GM19240 (cell line): ENCODE data around the gene C22orf39.
"Not testable (repeated sequence)": the region's sequence is repeated elsewhere in the genome, so short reads cannot be mapped to it uniquely, and the experiment has no call there.

ENCODE experiments used
- DNase-seq: peaks from one replicate; pipeline ENCODE4 v3.0.0; 2011; ENCODE audit warnings: low spot score; ENCODE audit not compliant: insufficient read length

Gene C22orf39

GRCh38 chr22:19454156-19454555 is 6.6 kb upstream of the C22orf39 start:
- no peak for DNase-seq

DNA sequence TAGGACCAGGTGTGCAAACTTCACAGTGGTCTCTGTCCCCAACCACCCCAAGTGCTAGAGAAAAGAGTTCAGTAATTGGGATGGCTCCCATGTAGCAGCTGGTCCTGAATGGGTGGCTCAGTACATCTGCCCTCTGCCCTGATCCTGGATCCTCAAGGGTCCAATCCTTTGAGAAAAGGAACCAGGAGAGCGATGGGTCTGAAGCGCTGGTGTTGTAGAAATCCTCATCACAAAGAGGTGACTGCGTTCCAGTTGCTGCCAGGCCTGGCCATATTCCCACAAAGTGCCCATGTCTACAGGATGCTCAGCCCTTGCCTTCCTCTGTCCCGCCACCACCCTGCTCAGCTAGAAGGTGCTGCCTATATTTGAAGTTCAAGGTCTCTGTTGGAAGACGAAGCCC is 6.2 kb upstream of the C22orf39 start:
- no peak for DNase-seq

DNA sequence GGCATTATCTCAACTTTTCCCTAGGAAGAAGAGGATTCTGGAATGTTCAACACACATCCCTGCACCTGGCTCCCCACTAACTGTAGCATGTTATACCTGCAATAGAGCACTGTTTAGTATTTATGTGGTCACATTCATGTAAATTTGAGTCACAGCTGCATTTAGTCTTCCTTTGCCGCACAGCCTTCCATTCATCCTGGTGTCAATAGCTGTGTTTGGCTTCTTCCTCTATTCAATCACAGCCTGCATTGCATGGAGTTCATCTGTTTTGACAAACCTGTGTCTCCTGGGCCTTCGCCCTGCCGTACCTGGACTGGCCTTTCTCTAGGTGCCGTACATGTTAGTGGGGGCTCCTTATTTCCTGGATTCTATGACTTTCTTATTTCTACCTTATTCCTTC is 4.1 kb upstream of the C22orf39 start:
- no peak for DNase-seq

GRCh38 chr22:19450363-19451175 is 3.1 kb upstream of the C22orf39 start:
- DNase-seq, result no peak

DNA sequence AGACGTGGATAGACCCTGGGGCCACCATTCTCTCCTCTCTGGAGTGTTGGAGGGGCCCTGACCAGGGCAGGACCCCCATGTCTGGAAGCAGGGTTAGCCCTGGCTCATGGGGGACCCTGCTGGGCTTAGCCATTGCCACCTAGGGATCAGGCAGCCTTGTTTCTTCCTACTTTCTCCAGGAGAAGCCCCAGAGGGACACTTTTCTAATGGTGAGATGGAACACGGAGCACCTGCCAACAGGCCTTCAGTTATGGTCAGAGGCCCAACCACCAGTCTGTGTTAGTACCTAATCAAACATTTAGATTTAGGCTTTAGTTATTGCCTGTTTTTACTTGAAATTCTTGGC is 1.9 kb upstream of the C22orf39 start:
- no peak for DNase-seq

- peak; percentile 17 for DNase-seq
Measured at GRCh38 chr22:19448739-19449421, 1.4 kb upstream of the C22orf39 start.

DNA sequence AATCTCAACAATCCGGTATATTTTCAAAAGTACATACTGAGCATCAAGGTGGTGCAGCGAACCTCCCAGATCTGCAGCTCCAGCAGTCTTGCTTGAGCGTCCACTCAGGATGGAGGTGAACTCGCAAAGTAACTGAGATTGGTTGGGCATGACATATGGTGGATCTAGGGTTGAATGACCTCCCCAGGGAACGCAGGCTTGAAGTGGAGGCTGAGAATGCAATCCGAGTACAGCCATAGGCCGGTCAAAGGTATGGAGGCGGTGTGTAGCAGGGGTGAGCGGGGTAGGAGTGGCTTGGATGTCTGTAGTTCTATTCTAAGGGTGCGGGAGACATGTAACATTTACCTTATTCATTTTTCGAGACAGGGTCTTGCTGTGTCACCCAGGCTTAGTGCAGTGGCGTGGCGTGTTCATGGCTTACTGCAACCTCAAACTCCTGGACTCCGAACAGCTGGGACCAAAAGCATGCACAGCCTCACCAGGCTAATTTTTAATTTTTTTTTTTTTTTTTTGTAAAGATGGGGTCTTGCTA is 631 bp upstream of the C22orf39 start:
- DNase-seq, result peak; percentile 60

- DNase-seq, result no peak
Measured at GRCh38 chr22:19446603-19447329, 745 bp downstream of the C22orf39 start.

DNA sequence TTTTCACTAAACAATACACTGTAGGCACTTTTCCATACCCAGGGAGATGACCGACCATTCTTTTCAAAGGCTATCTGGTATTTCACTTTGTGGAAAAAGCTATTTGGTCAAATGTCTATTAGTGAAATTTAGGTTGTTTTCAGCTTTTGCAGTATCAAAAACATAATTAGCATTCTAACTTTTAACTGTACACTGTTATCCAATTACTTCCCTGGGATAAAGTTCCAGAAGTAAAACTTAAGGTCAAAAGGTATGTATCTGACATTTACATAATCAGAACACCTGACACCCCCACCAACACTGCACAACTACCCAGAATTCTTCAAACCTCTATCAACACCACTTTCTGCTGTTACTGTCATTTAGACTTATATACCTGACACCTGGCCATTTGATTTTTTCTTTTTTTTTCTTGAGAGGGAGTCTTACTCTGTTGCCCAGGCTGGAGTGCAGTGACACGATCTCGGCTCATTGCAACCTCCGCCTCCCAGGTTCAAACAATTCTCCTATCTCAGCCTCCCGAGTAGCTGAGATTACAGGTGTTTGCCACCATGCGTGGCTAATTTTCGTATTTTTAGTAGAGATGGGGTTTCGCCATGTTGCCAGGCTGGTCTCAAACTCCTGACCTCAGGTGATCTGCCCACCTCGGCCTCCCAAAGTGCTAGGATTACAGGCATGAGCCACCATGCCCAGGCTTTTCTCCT is 2.1 kb downstream of the C22orf39 start:
- DNase-seq, result not testable (repeated sequence)

DNA sequence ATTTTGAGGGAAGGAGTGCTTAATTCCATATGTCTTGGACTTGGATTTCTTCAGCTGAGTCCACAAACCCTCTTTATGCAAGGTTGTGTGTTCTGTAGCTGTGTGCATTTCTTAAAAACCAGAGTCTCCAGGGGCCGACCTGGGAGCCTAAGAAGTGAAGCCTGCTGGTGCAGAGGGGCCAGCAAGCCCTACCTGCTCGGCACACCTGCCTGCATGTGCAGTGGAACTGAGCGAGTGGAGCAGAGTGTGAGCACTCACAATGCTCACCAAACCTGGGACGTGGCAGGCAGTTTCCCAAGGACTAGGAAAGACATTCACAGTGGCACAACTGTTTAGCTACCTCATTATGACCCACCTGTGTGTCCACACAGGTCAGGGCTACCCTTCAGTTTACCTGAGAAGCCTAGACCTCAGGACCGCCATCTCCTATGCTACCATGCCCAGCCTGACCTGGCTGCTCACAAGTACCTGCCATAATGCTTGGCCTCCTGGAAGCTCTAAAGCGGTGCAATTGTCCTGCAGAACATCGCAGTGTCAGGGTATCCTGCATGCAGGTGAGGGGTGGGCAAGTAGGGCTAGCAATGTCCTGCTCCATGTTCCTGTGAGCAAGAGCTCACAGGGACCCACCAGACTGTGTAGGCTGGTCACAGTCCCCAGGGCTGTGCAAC is 3.8 kb downstream of the C22orf39 start:
- no peak for DNase-seq

GRCh38 chr22:19442166-19442565 is 5.3 kb downstream of the C22orf39 start:
- no peak for DNase-seq

DNA sequence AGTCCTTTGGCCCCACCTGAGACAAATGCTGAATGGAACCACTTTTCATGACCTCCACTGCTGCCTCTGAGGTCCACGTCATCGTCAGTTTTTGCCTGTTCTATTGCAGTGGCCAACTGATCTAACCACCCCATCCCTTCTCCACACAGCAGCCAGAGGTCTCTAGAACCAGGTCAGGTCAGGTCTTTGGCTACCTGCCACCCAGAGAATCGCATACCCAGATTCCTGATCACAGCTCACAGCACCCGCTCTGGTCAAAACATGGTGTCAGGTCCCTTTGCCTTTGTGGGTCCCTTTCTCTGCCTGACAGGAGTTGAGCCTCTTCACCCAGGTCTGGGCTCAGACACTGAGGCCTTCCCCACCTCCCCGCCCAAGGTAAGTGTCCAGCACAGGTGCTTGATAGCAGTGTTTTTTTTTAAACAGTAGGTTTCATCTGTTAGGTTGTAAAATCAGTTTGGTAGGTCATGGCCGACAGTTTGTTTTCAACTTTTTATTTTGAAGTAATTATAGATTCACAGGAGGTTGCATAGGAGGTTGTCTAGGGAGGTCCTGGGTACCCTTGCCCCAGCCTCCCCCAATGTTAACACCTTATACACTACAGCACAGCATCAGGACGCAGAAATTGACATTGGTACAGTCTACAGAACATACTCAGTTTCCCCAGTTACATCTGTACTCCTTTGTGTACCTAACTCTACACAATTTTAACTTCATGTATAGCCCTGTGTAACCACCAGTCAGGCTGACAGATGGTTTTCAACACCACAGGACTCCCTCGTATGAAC is 6.9 kb downstream of the C22orf39 start:
- no peak for DNase-seq

DNA sequence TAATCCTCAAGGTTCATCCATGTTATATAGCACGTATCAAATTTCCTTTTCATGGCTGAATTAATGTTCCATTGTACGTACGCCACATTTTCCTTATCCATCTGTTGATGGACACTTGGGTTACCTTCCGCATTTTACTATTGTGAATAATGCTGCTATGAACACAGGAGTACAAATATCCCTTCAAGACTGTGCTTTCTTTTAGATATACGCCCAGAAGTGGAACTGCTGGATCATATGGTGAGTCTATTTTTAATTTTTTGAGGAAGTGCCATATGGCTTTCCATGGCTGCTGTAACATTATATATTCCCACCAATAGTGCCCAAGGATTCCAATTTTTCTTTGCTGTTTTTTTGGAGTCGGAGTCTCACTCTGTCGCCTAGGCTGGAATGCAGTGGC is 9.2 kb downstream of the C22orf39 start:
- no peak for DNase-seq

- not testable (repeated sequence) for DNase-seq
Measured at GRCh38 chr22:19436444-19437161, 10.9 kb downstream of the C22orf39 start.

DNA sequence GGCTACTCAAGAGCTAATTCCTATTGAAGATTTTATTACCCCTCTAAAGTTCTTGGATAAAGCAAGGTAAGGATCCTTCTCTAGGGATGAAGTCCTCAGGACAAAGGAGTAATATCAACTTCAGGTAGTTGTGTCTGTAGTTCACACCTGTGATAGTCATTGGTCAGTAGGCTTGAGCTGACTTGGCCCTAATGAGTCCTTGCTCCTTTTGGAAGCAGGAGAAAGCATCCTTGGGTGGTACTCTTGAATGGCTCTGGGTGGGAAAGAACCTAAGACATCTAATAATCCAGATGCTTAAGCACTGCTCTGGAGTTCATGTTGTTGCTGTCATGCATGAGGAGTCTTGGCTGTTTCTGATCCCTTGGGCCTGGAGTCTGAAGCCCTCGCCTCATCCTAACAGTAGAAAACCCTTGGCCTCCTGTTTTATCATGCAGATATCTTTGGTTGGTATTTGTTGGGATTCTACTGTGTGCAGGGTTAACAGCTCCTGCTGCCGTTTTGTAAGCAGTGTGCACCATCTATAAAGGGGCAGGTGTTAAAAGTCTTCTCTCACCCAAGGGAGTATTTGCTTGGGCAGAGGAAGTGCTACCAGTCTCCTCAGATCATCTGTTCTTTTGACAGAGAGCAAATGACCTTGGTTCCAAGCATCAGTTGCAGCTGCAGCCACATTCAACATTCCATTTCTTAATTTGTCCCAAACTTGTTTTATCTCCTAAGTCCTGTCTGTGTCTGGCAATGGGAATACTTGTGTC is 12.5 kb downstream of the C22orf39 start:
- no peak for DNase-seq

GRCh38 chr22:19434401-19434800 is 13.1 kb downstream of the C22orf39 start:
- no peak for DNase-seq

- peak; percentile 81 for DNase-seq
Measured at GRCh38 chr22:19432133-19432851, 15.2 kb downstream of the C22orf39 start, which contains the start of gene MRPL40. MRPL40 (plus strand) TSS chr22:19432545; CDS start chr22:19432555, 10 bp downstream.

- peak; percentile 50 for DNase-seq
Measured at GRCh38 chr22:19431649-19432132, 15.8 kb downstream of the C22orf39 start, which contains the start of gene HIRA. HIRA (minus strand) TSS chr22:19431733; CDS start chr22:19431476, 257 bp downstream.
